Renal cortical epithelial cell (primary cell): Measurements from ENCODE around the gene ATPAF1. TPM values are rescaled to one million over a fixed set of nuclear protein-coding genes. Genes with fewer than 3 reads are reported as not detected.
A peak's percentile ranks its signal among the peaks of the same experiment; 100 is the strongest.

Experiments
- DNase-seq: peaks from one replicate; pipeline ENCODE4 v3.0.0-alpha.2; 2011; ENCODE audit warnings: low read depth
- total RNA-seq: library from RNA; depleted of rRNA; stranded (reverse); fragments of >200 nt; gene quantifications from 2 replicates; pipeline ENCODE4 v1.2.3, GENCODE V29; 2014

Gene ATPAF1
- total RNA-seq, 1 donor from 2014 or later: 49.9 TPM

DNA sequence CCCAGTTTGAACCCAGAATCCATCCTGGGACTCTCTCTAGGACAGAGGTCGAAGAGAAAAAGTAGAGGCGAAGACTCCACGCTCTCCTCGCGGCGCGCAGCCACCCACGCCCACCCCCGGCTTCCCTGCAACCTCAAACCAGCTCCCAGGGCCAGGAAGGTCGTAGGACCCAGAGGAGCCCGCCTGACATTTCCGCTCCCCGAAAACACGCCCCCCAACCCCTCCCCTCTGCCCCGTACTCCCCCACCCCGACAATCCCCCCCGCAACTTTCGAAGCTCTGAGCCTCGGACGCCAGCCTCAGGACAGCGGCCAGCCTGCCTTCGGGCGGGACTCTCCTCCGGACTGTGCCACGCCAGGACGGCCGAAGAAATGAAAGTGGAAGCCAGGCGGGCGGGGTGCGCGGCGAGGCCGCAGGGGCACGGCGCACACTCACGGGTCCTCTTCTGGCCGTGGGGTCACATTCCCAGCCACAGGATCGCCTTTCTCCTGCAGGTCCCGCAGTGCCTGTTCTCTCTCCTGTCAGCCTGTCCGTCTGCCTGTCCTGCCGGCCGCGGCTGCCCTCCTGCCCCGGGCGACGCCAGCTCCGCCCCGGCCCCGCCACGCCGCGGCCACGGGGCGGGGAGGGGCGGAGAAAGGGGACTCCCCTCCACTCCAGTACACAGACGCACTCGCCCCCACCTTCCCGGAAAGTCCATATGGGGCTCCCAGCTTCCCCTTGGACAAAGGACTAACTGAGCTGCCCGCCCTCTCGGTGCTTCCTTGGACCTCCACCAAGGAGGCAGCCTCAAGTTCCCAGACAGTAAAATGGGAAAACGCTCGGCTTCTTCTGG, 51.7 kb downstream of the ATPAF1 start, which contains the start of gene MOB3C:
Gene MOB3C, minus strand, starts transcription at position 535 of the 831 bp plus-strand sequence. CDS start 3,490 bp downstream, outside the sequence.
- DNase-seq: peak; percentile 13

GRCh38 chr1:46615735-46616134, 52.4 kb downstream of the ATPAF1 start:
- DNase-seq: no peak

DNA sequence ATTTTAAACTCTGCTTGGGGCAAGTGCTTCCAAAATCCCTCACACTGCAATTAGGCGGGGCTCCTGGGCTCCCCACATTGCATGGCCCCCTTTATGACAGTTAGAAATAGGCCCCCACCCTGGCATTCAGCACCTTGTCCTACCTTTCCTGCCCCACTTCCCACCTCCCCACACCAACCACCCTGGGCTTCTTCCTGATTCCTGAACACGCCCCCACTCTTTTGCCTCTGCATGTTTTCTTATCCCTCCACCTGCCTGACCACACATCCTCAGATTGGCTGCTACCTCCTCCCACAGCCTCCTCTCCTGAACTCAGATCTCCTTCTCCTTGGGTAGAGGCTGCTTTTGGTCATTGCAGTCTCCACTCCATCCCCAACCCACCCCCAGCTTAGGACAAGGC, 53.1 kb downstream of the ATPAF1 start:
- no peak for DNase-seq

- DNase-seq: no peak
Measured at GRCh38 chr1:46614604-46614984, 53.6 kb downstream of the ATPAF1 start.

- DNase-seq: peak; percentile 34
Measured at GRCh38 chr1:46613661-46614603, 54.2 kb downstream of the ATPAF1 start.

GRCh38 chr1:46612937-46613660, 55.1 kb downstream of the ATPAF1 start:
- DNase-seq: no peak

DNA sequence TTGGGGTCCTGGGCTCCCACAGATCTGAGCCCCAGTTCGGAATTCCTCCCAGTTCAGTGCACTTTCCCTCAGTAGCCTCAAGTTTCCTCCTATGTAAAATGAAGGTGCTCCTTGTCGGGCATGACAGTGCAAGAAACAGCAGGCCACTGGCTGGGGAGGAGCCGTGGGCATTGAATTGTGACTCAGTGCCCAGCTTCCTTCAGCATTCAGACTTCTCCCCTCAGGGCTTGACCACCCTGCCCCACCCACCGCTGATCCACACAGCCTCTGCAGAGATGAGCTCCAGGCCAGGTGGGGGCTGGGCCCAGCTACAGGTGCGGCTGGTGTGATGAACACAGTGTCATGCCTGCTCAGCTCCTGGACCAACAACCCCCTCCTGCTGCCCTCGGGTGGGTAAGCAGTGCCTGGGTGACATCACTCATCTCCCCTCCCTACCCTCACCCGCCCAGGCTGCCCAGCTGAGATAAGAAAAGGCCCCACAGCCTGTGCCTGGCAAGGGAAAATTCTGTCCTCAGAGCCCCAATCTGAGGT, 56.4 kb downstream of the ATPAF1 start:
- DNase-seq: peak; percentile 67

DNA sequence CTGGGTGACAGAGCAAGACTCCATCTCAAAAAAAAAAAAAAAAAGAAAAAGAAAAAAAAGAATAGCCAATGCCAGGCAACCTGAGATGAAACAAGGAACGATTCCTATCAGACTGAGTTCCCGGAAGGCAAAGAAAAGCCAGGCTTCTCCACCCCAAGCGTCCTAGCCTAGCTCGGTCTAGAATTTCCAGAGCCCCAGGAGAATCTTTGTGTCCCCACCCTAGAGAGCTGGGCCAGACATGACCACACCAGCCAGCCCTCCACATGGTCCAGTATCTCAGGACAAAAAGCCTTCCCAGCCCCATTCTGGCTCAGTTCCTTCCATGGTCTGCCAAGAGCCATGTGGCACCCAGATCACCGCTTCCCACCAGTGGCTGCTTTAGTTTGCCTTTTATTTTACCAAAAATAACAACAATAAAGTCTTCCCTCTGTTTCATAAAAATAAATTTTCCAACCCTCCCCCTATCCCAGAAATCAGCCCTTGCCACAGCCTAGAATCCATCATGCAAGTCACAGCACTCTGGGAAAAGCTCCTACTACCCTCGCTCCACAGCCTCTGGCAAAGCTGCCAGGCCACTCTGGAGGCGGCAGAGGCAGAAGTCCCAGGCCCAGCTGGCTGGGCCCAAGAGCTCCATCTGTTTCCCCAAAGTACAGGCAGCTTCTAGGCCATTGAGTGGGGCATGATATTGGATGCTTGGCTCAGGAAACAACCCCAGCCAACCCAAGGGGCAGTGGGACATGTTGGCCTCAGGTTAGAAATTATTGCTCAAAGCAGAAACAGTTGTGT, 60.6 kb downstream of the ATPAF1 start:
- no peak for DNase-seq

- DNase-seq: peak; percentile 48
Measured at GRCh38 chr1:46606255-46606965, 61.8 kb downstream of the ATPAF1 start.

GRCh38 chr1:46605232-46605631, 62.9 kb downstream of the ATPAF1 start:
- DNase-seq: no peak

DNA sequence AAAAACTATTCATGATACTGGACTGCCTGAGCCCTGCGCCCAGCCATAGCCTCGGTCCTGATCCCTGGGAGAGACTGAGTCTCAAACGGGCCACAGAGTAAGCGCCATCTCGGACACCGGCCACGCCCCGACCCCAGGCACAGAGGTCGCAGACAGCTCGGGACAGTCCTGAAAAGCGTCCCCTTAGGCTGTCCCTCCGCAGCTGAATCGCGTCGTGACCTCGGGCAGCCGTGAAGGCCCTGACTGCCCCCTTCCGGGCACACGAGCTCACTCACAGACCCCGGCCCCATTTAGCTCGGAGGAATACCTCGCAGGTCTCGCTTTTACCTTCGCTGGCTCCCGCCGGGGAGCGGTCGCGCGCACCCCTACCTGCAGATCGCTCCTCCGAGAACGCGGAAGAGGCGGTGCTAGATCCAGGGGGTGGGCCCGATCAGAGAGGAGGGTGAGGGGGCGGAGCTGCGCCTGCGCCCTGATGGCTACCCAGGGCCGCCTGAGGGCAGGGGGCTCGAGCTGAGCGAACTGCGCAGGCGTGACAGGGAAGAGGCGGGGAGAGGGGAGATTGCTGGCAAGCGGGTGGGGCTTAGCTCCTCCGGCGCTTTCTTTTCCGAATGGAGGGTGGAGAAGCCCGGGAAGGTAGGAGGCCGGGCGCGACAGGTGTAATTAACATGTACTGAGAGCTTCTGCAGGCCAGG, 64.2 kb downstream of the ATPAF1 start, which contains the start of gene MKNK1:
Gene MKNK1, minus strand, starts transcription at position 411 of the 692 bp plus-strand sequence. CDS start 20,941 bp downstream, outside the sequence.
- DNase-seq: peak; percentile 82

DNA sequence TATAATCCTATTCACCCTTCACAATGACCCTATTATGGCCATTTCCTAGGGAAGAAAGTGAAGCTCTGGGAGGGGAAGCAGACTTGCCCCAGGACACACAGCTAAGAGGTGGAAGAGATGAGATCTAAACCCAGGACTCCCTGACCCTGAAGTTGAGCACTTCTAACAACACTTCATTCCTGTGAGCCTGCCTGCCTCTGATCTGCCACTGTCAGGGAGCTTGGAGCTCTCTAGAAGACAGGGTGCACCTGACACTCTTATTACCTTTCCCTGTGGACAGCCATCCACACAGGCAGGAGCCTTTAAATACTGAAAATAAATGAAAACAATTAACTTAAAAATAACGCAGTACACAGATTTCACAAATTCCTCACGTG, 64.7 kb downstream of the ATPAF1 start:
- peak; percentile 7 for DNase-seq

GRCh38 chr1:46601257-46602007, 66.7 kb downstream of the ATPAF1 start:
- no peak for DNase-seq

DNA sequence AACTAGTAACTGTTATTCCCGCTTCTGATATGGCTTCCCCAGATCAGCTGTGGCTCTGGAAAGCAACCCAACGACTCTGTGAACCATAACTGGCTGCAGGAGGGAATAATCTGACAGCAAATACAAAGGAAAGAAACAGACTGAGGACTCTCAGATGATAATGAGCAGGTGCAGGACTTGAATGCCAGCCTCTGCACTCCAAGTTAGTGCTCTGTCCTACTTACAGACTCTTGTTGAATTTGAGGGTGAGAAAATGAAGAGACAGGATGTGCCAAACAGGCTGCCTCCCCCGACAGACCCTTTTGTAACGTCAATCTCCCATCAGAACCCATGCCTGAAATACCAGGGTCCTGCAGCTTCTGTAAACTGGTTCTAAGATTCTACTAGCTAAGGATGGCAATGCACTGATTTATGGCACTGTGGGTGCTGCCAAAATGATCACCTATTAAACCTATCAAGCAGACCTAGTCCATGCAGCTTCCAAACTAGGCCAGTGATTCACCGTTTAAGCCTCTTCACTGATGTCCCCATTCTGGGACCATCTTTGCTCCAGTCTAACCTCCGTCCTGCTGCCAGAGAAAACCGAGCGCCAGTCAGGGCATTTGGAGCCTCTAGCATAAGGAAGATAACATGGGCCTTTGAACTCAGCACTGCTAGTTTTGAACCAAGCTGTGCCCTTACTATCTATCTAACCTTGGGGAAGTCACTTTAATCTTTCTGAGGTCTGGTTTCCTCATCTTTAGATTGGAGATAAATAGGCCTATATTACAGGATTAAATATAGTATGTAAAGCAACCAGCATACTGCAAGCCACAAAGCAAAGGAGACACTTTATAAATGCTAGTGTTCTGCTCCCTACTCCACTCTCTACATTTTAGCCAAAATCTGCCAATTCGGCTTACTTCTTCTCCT, 68.8 kb downstream of the ATPAF1 start:
- no peak for DNase-seq

GRCh38 chr1:46596846-46597245, 71.3 kb downstream of the ATPAF1 start:
- no peak for DNase-seq

GRCh38 chr1:46596036-46596435, 72.1 kb downstream of the ATPAF1 start:
- DNase-seq: no peak

GRCh38 chr1:46595127-46595526, 73.0 kb downstream of the ATPAF1 start:
- no peak for DNase-seq

DNA sequence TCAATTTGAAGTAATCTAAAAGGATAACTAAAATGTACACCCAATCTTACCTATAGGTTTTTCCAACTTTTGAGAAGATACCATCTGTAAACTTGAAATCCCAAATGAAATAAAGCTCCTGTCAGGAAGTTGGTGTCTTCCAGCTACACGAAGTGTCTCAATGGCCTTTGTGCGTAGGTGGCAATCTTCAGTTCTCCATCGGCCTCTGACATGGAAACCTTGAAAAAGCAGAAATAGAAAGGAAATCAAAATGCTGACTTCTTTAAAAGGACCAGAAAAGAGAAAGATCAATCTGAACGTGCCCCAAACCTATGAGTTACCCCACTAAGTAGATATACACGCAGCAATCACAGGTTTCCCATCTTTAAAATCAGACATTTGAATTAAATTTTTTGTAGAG, 74.1 kb downstream of the ATPAF1 start:
- no peak for DNase-seq
